ENCODE data around the gene COQ10A. TPM values are rescaled to one million over a fixed set of nuclear protein-coding genes. Genes with fewer than 3 reads are reported as not detected.
A peak's percentile ranks its signal among the peaks of the same experiment; 100 is the strongest.

Gene COQ10A
- 8.3 TPM for total RNA-seq

- intact Hi-C loops (cut with DNase I), result no loop called here
- ATAC-seq (peak; percentile 95), DNase-seq (ENCODE audit: low spot score) (peak; percentile 95)
These were observed at the start of gene COQ10A for GRCh38 chr12:56266693-56267442. COQ10A (plus strand) TSS chr12:56266942; CDS start chr12:56267119, 177 bp downstream.

GRCh38 chr12:56219840-56220239, 46.9 kb upstream of the COQ10A start:
- ATAC-seq (no peak), DNase-seq (ENCODE audit: low spot score) (no peak)
- intact Hi-C loops (cut with DNase I), result no loop called here

- ATAC-seq (no peak), DNase-seq (ENCODE audit: low spot score) (no peak)
- intact Hi-C loops (cut with DNase I), result no loop called here
These were observed 46.0 kb upstream of the COQ10A start for GRCh38 chr12:56220611-56221231.

GRCh38 chr12:56221232-56221756, 45.4 kb upstream of the COQ10A start:
- peak; percentile 32 for ATAC-seq
- DNase-seq (ENCODE audit: low spot score), result peak; percentile 78
- intact Hi-C loops (cut with DNase I), result no loop called here

- intact Hi-C loops (cut with DNase I), result no loop called here
These were observed 44.8 kb upstream of the COQ10A start, which contains the start of gene RNF41 for GRCh38 chr12:56221757-56222530. RNF41 (minus strand) TSS chr12:56221922; CDS start chr12:56214047, 7,875 bp downstream.

GRCh38 chr12:56222531-56222895, 44.2 kb upstream of the COQ10A start:
- DNase-seq (ENCODE audit: low spot score) (no peak), ATAC-seq (no peak)
- intact Hi-C loops (cut with DNase I), result no loop called here

More at GRCh38 chr12:56221757-56222530, 44.8 kb upstream of the COQ10A start, which contains the start of gene RNF41:
- peak; percentile 95 for ATAC-seq
- DNase-seq (ENCODE audit: low spot score), result peak; percentile 99

GRCh38 chr12:56223571-56224101, 43.1 kb upstream of the COQ10A start:
- no peak for DNase-seq (ENCODE audit: low spot score)
- intact Hi-C loops (cut with DNase I), result no loop called here
- no peak for ATAC-seq

GRCh38 chr12:56224102-56224701, 42.5 kb upstream of the COQ10A start, which contains the start of gene NABP2:
NABP2 (plus strand) TSS chr12:56224342; CDS start chr12:56224857, 515 bp downstream.
- intact Hi-C loops (cut with DNase I), result no loop called here
- peak; percentile 91 for ATAC-seq

GRCh38 chr12:56224954-56225353, 41.8 kb upstream of the COQ10A start:
- intact Hi-C loops (cut with DNase I), result no loop called here
- no peak for ATAC-seq
- no peak for DNase-seq (ENCODE audit: low spot score)

More at GRCh38 chr12:56224102-56224701, 42.5 kb upstream of the COQ10A start, which contains the start of gene NABP2:
- DNase-seq (ENCODE audit: low spot score), result peak; percentile 98

GRCh38 chr12:56229082-56229481, 37.7 kb upstream of the COQ10A start:
- intact Hi-C loops (cut with DNase I), result no loop called here
- DNase-seq (ENCODE audit: low spot score), result no peak
- no peak for ATAC-seq

GRCh38 chr12:56229916-56230431, 36.8 kb upstream of the COQ10A start, which contains the start of gene SLC39A5:
SLC39A5 (plus strand) TSS chr12:56230051; CDS start chr12:56231275, 1,224 bp downstream.
- no peak for DNase-seq (ENCODE audit: low spot score)
- intact Hi-C loops (cut with DNase I), result loop anchor here (5.0 kb wide), 1 partner anchor 192 kb away; no protein-coding TSS in a partner anchor
- no peak for ATAC-seq

GRCh38 chr12:56230432-56231183, 36.1 kb upstream of the COQ10A start:
- no peak for DNase-seq (ENCODE audit: low spot score)
- intact Hi-C loops (cut with DNase I), result loop anchor here (5.0 kb wide), 1 partner anchor 192 kb away; no protein-coding TSS in a partner anchor
- ATAC-seq, result no peak

GRCh38 chr12:56231184-56231582, 35.6 kb upstream of the COQ10A start:
- no peak for ATAC-seq
- no peak for DNase-seq (ENCODE audit: low spot score)
- intact Hi-C loops (cut with DNase I), result loop anchor here (5.0 kb wide), 1 partner anchor 191 kb away; no protein-coding TSS in a partner anchor

- intact Hi-C loops (cut with DNase I), result loop anchor here (5.0 kb wide), 1 partner anchor 187 kb away; no protein-coding TSS in a partner anchor
- DNase-seq (ENCODE audit: low spot score) (no peak), ATAC-seq (no peak)
These were observed 31.9 kb upstream of the COQ10A start for GRCh38 chr12:56234746-56235436.

GRCh38 chr12:56236091-56236490, 30.7 kb upstream of the COQ10A start:
- intact Hi-C loops (cut with DNase I), result no loop called here
- DNase-seq (ENCODE audit: low spot score) (no peak), ATAC-seq (no peak)

- intact Hi-C loops (cut with DNase I), result no loop called here
- ATAC-seq, result peak; percentile 40
These were observed 29.8 kb upstream of the COQ10A start for GRCh38 chr12:56236985-56237384.

GRCh38 chr12:56237552-56237951, 29.2 kb upstream of the COQ10A start:
- intact Hi-C loops (cut with DNase I), result no loop called here
- peak; percentile 32 for ATAC-seq

More at GRCh38 chr12:56236985-56237384, 29.8 kb upstream of the COQ10A start:
- DNase-seq (ENCODE audit: low spot score), result no peak

More at GRCh38 chr12:56237552-56237951, 29.2 kb upstream of the COQ10A start:
- DNase-seq (ENCODE audit: low spot score), result no peak
